GM12878 (cell line): Measurements from ENCODE around the gene FLT1. TPM values are rescaled to one million over a fixed set of nuclear protein-coding genes. Genes with fewer than 3 reads are reported as not detected.

ENCODE experiments used
- ATAC-seq: fragments of 200-7000 bp; cut with Tn5 transposase; 3 replicates; pipeline ENCODE4 v1.9.1; 2020; ENCODE audit warnings: mild to moderate bottlenecking, moderate library complexity
- BruUV-seq: library from RNA; stranded (reverse); fragments of 400-500 nt; replicated peaks from 2 replicates; lab custom pipeline; 2021; lab: Mats Ljungman, UMichigan
- CTCF ChIA-PET: fragments of 300-600 bp; sonication (Branson Sonifier 250); formaldehyde crosslinking; extraction: SDS; loops from one replicate; lab custom pipeline; 2021; ENCODE audit warnings: inconsistent platforms; lab: Yijun Ruan, JAX
- POLR2A ChIA-PET: fragments of 350-600 bp; formaldehyde crosslinking; extraction: SDS; loops from one replicate; lab custom pipeline; 2021; ENCODE audit warnings: inconsistent platforms; lab: Charles Lee
- RAD21 ChIA-PET: fragments of 300-600 bp; sonication (Branson Sonifier 250); formaldehyde crosslinking; loops from one replicate; lab custom pipeline; 2023; ENCODE audit warnings: antibody characterized with exemption; ENCODE audit not compliant: unreplicated experiment; lab: Charles Lee
- SMC1A ChIA-PET: fragments of 300-600 bp; sonication (Branson Sonifier 250); formaldehyde crosslinking; loops from one replicate; lab custom pipeline; 2023; ENCODE audit not compliant: unreplicated experiment, uncharacterized antibody; lab: Charles Lee
- DNase-seq: peaks from one replicate; pipeline ENCODE4 v3.0.0-alpha.2; 2011; ENCODE audit warnings: low read depth, low spot score
- FAIRE-seq: peaks from 3 replicates; lab custom pipeline; 2011; peaks lifted over from hg19 to GRCh38; lab: Jason Lieb, UNC
- H2AFZ ChIP-seq: 2 replicates; pipeline ENCODE4 v1.6.0; 2011; ENCODE audit warnings: low read depth, low read length, control low read depth; ENCODE audit not compliant: control insufficient read depth
- H3K27ac ChIP-seq: 2 replicates; pipeline ENCODE4 v1.5.1; 2011; ENCODE audit warnings: control low read depth; ENCODE audit not compliant: control insufficient read depth, insufficient read depth
- H3K27me3 ChIP-seq, 2 experiments: replicated peaks in 1 of 2; 2 replicates each; pipeline versions ENCODE4 v1.6.0 to v1.6.1; 2011; ENCODE audit warnings: low read length in 1 of 2; ENCODE audit not compliant: control insufficient read depth in 2 of 2, insufficient read depth in 2 of 2
- H3K36me3 ChIP-seq, 2 experiments: 2 replicates each; pipeline ENCODE4 v1.5.1; 2011; ENCODE audit warnings: low read length in 1 of 2; ENCODE audit not compliant: control insufficient read depth in 2 of 2, insufficient read depth in 2 of 2
- H3K4me1 ChIP-seq: 2 replicates; pipeline ENCODE4 v1.6.1; 2011; ENCODE audit warnings: mild to moderate bottlenecking, low read length, moderate library complexity, mixed read lengths; ENCODE audit not compliant: control insufficient read depth, insufficient read depth
- H3K4me2 ChIP-seq: 2 replicates; pipeline ENCODE4 v1.6.0; 2011; ENCODE audit warnings: control low read depth; ENCODE audit not compliant: control insufficient read depth, insufficient read depth
- H3K4me3 ChIP-seq: fragments of 200-600 bp; sonication (generic); 2 replicates; pipeline ENCODE4 v1.5.1; 2016
- H3K79me2 ChIP-seq: 2 replicates; pipeline ENCODE4 v1.6.0; 2011; ENCODE audit warnings: low read length; ENCODE audit not compliant: control insufficient read depth, insufficient read depth
- H3K9ac ChIP-seq: 2 replicates; pipeline ENCODE4 v1.8.0; 2011; ENCODE audit warnings: low read length, control low read depth, mixed read lengths; ENCODE audit not compliant: control insufficient read depth, insufficient read depth
- H3K9me3 ChIP-seq: replicated peaks from 3 replicates; pipeline ENCODE4 v1.5.1; 2011; ENCODE audit warnings: mild to moderate bottlenecking, low read length; ENCODE audit not compliant: control insufficient read depth, insufficient read depth
- H4K20me1 ChIP-seq: 2 replicates; pipeline ENCODE4 v1.6.0; 2011; ENCODE audit not compliant: control insufficient read depth, insufficient read depth
- ATF7 ChIP-seq: fragments of 450-650 bp; IDR thresholded peaks from 2 replicates; pipeline ENCODE4 v1.6.1; 2016; ENCODE audit warnings: low read depth, mild to moderate bottlenecking
- CHD4 ChIP-seq: fragments of 200-600 bp; sonication (generic); IDR thresholded peaks from 2 replicates; pipeline ENCODE4 v1.6.1; 2016; ENCODE audit warnings: mild to moderate bottlenecking
- FOXM1 ChIP-seq: IDR thresholded peaks from 2 replicates; pipeline ENCODE4 v1.6.1; 2012; ENCODE audit warnings: low read depth, mild to moderate bottlenecking, inconsistent platforms, low read length, moderate library complexity
- NFYB ChIP-seq: IDR thresholded peaks from 2 replicates; pipeline ENCODE4 v1.6.1; 2011; ENCODE audit warnings: low read depth, mild to moderate bottlenecking, low read length, improper control_type of control experiment, moderate library complexity; ENCODE audit not compliant: insufficient read depth
- POLR2A ChIP-seq: IDR thresholded peaks from 2 replicates; pipeline ENCODE4 v1.6.1; 2011; ENCODE audit warnings: low read depth, mild to moderate bottlenecking, low read length
- POU2F2 ChIP-seq: IDR thresholded peaks from 3 replicates; pipeline ENCODE4 v1.6.1; 2011; ENCODE audit warnings: low read depth, mild to moderate bottlenecking, low read length, borderline replicate concordance
- RB1 ChIP-seq: fragments of 450-650 bp; formaldehyde crosslinking; IDR thresholded peaks from 2 replicates; pipeline ENCODE4 v1.6.1; 2017; ENCODE audit warnings: mild to moderate bottlenecking, borderline replicate concordance
- RELB ChIP-seq: fragments of 450-650 bp; IDR thresholded peaks from 2 replicates; pipeline ENCODE4 v1.6.1; 2017; ENCODE audit warnings: low read depth, mild to moderate bottlenecking, moderate library complexity
- SIN3A ChIP-seq: IDR thresholded peaks from 2 replicates; pipeline ENCODE4 v1.6.1; 2012; ENCODE audit warnings: low read depth, low read length, improper control_type of control experiment
- SPI1 ChIP-seq: IDR thresholded peaks from 2 replicates; pipeline ENCODE4 v1.6.1; 2011; ENCODE audit warnings: low read depth, mild to moderate bottlenecking, low read length, moderate library complexity, borderline replicate concordance; ENCODE audit not compliant: insufficient read depth
- SREBF2 ChIP-seq: IDR thresholded peaks from 2 replicates; pipeline ENCODE4 v1.6.1; 2012; ENCODE audit warnings: mild to moderate bottlenecking, low read length
- USF2 ChIP-seq: IDR thresholded peaks from 2 replicates; pipeline ENCODE4 v1.6.1; 2011; ENCODE audit warnings: low read depth, low read length, improper control_type of control experiment, borderline replicate concordance
- ZNF24 ChIP-seq: fragments of 450-650 bp; IDR thresholded peaks from 2 replicates; pipeline ENCODE4 v1.6.1; 2017; ENCODE audit warnings: antibody characterized with exemption, mild to moderate bottlenecking
- WGBS: methylation state at CpG from one replicate; pipeline ENCODE4 v1.1.6; 2016; ENCODE audit warnings: low lambda C conversion rate; ENCODE audit not compliant: insufficient replicate concordance, insufficient coverage; ENCODE audit errors: missing lambda C conversion rate; 5-methylcytosine and 5-hydroxymethylcytosine counted together
- in situ Hi-C: fragments of 300-500 bp; cut with MboI; formaldehyde crosslinking; loops from 9 replicates; pipeline ENCODE4 v1.14.3; 2018; ENCODE audit warnings: mixed read lengths
- intact Hi-C: fragments of 100-400 bp; cut with micrococcal nuclease; formaldehyde crosslinking; loops from one replicate; pipeline ENCODE4 v1.14.2; 2022; ENCODE audit not compliant: unreplicated experiment
- polyA plus RNA-seq, 11 experiments: library from polyadenylated mRNA; depleted of rRNA in 4 of 11; unstranded in 6 of 11; stranded (reverse) in 5 of 11; fragments of >200 nt; fragmentation: Nextera tagmentation in 4 of 11; fragmentation: Illumina TruSeq in 1 of 11; extraction: Ambion mirVana in 4 of 11; extraction: Trizol in 1 of 11; gene quantifications; 1 replicate in 1 of 11; 2 replicates in 10 of 11; pipeline versions ENCODE4 v1.2.1 to v1.2.3, GENCODE V29; 2011 to 2016; ENCODE audit warnings: inconsistent platforms in 2 of 11, missing spikeins in 2 of 11, low read depth in 1 of 11
- total RNA-seq, 4 experiments: library from RNA; depleted of rRNA in 3 of 4; stranded (reverse); fragments of >200 nt in 3 of 4; fragmentation: Illumina TruSeq in 1 of 4; extraction: Trizol in 1 of 4; gene quantifications; 2 replicates each; pipeline versions ENCODE4 v1.2.1 to v1.2.3, GENCODE V29; 2013 to 2021
- TF ChIP-seq, protein P1 (sequence below): IDR thresholded peaks from 2 replicates; pipeline ENCODE4 v1.6.1; 2011; ENCODE audit warnings: borderline replicate concordance, low read depth, mild to moderate bottlenecking, moderate library complexity, mixed read lengths, low read length; ENCODE audit not compliant: insufficient read depth; ENCODE audit errors: extremely low read length
- TF ChIP-seq, protein P2 (sequence below): fragments of 450-650 bp; IDR thresholded peaks from 2 replicates; pipeline ENCODE4 v1.6.1; 2016; ENCODE audit warnings: mild to moderate bottlenecking, moderate library complexity, borderline replicate concordance

Gene FLT1
- total and polyA plus RNA-seq, 10 of the 15 experiments (the other 5 are each of a cell fraction or from before 2014, with no cell fraction given) = 0.55 to 5.6 (median 0.84) TPM

GRCh38 chr13:28541966-28542365 is 47.0 kb upstream of the FLT1 start:
- ChIA-PET POLR2A (interaction anchor here (1.0 kb wide), 1 partner anchor 17 kb away, joined by 3 read pairs; no protein-coding TSS in a partner anchor), SMC1A (interaction anchor here (0.7 to 2.7 kb wide), 4 partner anchors 13 to 217 kb away, joined by 3 to 9 read pairs (median 5); no protein-coding TSS in a partner anchor), RAD21 (no interaction called here), CTCF (interaction anchor here (2.2 kb wide), 1 partner anchor 95 kb away, joined by 8 read pairs; no protein-coding TSS in a partner anchor)
- H3K79me2 ChIP-seq = no peaks in the 10 kb centered on the region
- no peak overlapping the region for H3K4me2 ChIP-seq
- H3K4me1 ChIP-seq = peaks cover 14% of the 10 kb centered on the region
- H3K9ac ChIP-seq = no peak overlapping the region
- no peaks in the 10 kb centered on the region for H3K27me3 ChIP-seq
- intact Hi-C loops (no loop called here), in situ Hi-C loops (no loop called here)
- no peak overlapping the region for H2AFZ ChIP-seq
- DNase-seq = no peak
- 71% methylated on average over 2 of the region's 2 CpGs for WGBS
- TF ChIP-seq NFYB (no peak), SIN3A (no peak), ZNF24 (no peak), RELB (no peak), POU2F2 (no peak), SREBF2 (no peak), USF2 (no peak), ATF7 (no peak), POLR2A (no peak), FOXM1 (no peak), RB1 (no peak), SPI1 (no peak), CHD4 (no peak)
- TF ChIP-seq, protein P1, sequence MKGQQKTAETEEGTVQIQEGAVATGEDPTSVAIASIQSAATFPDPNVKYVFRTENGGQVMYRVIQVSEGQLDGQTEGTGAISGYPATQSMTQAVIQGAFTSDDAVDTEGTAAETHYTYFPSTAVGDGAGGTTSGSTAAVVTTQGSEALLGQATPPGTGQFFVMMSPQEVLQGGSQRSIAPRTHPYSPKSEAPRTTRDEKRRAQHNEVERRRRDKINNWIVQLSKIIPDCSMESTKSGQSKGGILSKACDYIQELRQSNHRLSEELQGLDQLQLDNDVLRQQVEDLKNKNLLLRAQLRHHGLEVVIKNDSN = no peak
- TF ChIP-seq, protein P2, sequence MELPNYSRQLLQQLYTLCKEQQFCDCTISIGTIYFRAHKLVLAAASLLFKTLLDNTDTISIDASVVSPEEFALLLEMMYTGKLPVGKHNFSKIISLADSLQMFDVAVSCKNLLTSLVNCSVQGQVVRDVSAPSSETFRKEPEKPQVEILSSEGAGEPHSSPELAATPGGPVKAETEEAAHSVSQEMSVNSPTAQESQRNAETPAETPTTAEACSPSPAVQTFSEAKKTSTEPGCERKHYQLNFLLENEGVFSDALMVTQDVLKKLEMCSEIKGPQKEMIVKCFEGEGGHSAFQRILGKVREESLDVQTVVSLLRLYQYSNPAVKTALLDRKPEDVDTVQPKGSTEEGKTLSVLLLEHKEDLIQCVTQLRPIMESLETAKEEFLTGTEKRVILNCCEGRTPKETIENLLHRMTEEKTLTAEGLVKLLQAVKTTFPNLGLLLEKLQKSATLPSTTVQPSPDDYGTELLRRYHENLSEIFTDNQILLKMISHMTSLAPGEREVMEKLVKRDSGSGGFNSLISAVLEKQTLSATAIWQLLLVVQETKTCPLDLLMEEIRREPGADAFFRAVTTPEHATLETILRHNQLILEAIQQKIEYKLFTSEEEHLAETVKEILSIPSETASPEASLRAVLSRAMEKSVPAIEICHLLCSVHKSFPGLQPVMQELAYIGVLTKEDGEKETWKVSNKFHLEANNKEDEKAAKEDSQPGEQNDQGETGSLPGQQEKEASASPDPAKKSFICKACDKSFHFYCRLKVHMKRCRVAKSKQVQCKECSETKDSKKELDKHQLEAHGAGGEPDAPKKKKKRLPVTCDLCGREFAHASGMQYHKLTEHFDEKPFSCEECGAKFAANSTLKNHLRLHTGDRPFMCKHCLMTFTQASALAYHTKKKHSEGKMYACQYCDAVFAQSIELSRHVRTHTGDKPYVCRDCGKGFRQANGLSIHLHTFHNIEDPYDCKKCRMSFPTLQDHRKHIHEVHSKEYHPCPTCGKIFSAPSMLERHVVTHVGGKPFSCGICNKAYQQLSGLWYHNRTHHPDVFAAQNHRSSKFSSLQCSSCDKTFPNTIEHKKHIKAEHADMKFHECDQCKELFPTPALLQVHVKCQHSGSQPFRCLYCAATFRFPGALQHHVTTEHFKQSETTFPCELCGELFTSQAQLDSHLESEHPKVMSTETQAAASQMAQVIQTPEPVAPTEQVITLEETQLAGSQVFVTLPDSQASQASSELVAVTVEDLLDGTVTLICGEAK = no peak
- H3K9me3 ChIP-seq = peaks cover 7% of the 10 kb centered on the region; the same call in 2 of the 3 replicates
- H4K20me1 ChIP-seq = no peaks in the 10 kb centered on the region
- no peak for FAIRE-seq
- ATAC-seq = no peak
- H3K4me3 ChIP-seq = no peak overlapping the region
- no peaks in the 10 kb centered on the region for H3K36me3 ChIP-seq
- no peak overlapping the region for H3K27ac ChIP-seq
- no TSS peak for BruUV-seq
